HepG2 (cell line): ENCODE results near the gene KRT15.

Experiments used
- IRF1 ChIP-seq: sonication (generic); formaldehyde crosslinking; IDR thresholded peaks from 2 replicates; pipeline ENCODE4 v1.4.0; 2020; ENCODE audit warnings: low read depth, mild to moderate bottlenecking, missing genetic modification reagents
- SRF ChIP-seq: IDR thresholded peaks from 2 replicates; pipeline ENCODE4 v1.6.1; 2011; ENCODE audit warnings: mild to moderate bottlenecking, low read depth, low read length, moderate library complexity

GRCh38 chr17:41483991-41484826 lies 34.5 kb downstream of the KRT15 start:
- TF ChIP-seq IRF1 (CRISPR knock-in tag) (no peak), SRF (no peak)
